Measurements from ENCODE around the gene FAR2. TPM values are rescaled to one million over a fixed set of nuclear protein-coding genes. Genes with fewer than 3 reads are reported as not detected.
A peak's percentile ranks its signal among the peaks of the same experiment; 100 is the strongest.

Gene FAR2
- total RNA-seq, 3 donors from 2014 or later: 39.7 to 93.0 (median 72.2) TPM

DNA sequence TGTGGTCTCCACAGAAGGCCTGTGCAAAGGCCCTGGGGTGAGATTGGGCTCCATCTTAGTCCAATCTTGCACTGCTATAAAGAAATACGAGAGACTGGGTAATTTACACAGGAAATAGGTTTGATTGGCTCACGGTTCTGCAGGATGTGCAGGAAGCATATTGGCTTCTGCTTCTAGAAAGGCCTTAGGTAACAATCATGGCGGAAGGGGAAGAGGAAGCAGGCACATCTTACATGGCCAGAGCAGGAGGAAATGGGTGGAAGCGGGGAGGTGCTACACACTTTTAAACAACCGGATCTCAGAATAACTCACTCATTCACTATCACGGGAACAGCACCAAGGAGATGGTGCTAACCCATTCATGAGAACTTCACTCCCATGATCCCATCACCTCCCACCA lies 55.4 kb downstream of the FAR2 start:
- intact Hi-C loops (cut with DNase I, micrococcal nuclease): no loop called here
- no peaks in the 10 kb centered on the region for H3K9me3 ChIP-seq
- TF ChIP-seq, protein P1, sequence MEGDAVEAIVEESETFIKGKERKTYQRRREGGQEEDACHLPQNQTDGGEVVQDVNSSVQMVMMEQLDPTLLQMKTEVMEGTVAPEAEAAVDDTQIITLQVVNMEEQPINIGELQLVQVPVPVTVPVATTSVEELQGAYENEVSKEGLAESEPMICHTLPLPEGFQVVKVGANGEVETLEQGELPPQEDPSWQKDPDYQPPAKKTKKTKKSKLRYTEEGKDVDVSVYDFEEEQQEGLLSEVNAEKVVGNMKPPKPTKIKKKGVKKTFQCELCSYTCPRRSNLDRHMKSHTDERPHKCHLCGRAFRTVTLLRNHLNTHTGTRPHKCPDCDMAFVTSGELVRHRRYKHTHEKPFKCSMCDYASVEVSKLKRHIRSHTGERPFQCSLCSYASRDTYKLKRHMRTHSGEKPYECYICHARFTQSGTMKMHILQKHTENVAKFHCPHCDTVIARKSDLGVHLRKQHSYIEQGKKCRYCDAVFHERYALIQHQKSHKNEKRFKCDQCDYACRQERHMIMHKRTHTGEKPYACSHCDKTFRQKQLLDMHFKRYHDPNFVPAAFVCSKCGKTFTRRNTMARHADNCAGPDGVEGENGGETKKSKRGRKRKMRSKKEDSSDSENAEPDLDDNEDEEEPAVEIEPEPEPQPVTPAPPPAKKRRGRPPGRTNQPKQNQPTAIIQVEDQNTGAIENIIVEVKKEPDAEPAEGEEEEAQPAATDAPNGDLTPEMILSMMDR (IDR thresholded peaks at IDR 0.05): no peak
- DNase-seq (no peak), ATAC-seq (no peak)
- no peak overlapping the region for H3K4me3 ChIP-seq
- H3K4me1 ChIP-seq (ENCODE audit: low read depth): peaks cover 7% of the 10 kb centered on the region
- H3K36me3 ChIP-seq (ENCODE audit: low read depth): no peaks in the 10 kb centered on the region

DNA sequence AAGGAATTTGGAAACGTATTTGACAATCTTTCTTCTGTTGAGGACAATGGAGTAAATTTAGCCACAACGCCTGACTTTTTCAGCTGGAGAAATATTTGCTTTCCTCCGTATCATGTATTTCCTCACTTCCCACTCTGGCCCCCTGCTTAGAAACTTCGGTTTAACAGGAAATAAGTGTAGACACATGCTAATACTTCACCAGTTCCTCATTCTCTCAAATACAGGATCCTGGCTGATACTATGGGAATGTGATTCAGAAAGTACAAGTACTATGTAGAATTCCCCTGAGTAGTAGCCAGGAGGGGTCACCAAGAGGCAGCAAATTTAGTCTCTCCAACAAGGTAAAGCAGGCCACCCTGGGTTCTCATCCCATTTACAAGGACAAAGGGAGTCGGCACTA lies 58.0 kb downstream of the FAR2 start:
- TF ChIP-seq, protein P1 (IDR thresholded peaks at IDR 0.05): no peak
- H3K36me3 ChIP-seq (ENCODE audit: low read depth): no peaks in the 10 kb centered on the region
- DNase-seq: no peak
- ATAC-seq: peak; percentile 6
- H3K9me3 ChIP-seq: no peaks in the 10 kb centered on the region
- intact Hi-C loops (cut with DNase I, micrococcal nuclease): no loop called here
- H3K4me3 ChIP-seq: no peak overlapping the region
- H3K4me1 ChIP-seq (ENCODE audit: low read depth): peaks cover 11% of the 10 kb centered on the region

DNA sequence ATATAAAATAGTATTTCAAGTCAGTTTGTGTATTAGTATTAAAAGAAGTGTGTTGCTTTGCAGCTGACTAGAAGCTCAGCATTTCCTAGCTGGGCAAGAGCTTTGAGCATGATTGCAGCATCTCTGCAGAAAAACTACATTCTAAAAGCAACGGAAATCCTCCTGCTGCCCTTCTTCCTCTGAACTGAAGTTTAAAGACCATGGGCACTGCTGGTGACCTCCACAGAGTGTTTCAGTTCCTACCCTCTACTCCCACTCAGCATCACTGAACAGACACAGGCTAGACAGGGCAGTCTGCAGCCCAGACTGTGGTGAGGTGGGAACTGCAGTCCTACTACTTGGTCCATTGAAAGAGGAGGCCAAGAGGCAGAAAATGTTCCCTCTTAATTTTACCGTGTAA lies 59.0 kb downstream of the FAR2 start:
- peaks cover 18% of the 10 kb centered on the region for H3K4me1 ChIP-seq (ENCODE audit: low read depth)
- TF ChIP-seq, protein P1 (IDR thresholded peaks at IDR 0.05): no peak
- no peak overlapping the region for H3K4me3 ChIP-seq
- H3K36me3 ChIP-seq (ENCODE audit: low read depth): no peaks in the 10 kb centered on the region
- peak; percentile 18 for ATAC-seq
- intact Hi-C loops (cut with DNase I, micrococcal nuclease): loop anchor here in 1 of 2 donors (2.0 kb wide), 1 partner anchor 41 kb away; no protein-coding TSS in a partner anchor
- H3K9me3 ChIP-seq: no peaks in the 10 kb centered on the region
- no peak for DNase-seq

DNA sequence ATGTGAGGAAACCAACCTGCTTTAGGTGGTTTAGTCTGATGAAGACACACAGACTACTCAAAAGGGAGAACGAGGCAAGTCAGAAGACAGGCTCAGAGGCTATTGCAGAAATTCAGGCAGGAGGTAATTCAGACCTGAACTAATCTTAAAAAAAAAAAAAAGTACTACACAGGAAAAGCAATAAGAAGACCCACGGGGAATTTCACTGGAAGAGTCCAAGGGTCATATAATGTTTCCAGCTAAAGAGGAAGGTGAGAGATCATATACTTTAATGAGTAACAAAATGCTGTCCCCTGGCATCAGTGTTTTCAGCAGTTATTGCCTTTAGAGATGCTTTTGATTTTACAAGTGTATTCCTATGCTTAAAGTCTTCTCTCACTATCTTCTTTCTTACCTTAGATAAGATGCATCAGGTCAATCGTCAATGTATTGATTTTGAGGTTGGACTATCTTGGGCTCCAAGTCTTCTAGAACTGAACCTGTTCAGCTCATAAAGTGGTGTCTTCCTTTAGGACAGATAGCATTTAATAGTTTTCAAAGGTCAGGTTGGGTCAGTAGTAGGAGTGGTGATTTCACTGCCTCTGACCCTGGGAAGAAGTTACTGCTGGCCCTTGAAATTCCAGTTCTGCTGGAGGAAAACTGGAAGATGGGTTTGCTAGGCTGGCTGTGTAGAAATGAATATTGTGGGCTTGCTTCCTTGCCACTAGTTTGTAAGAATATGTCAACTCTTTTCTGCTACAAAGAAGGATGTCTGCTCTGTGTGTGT lies 60.0 kb downstream of the FAR2 start:
- intact Hi-C loops (cut with DNase I, micrococcal nuclease): loop anchor here in 1 of 2 donors (2.0 kb wide), 1 partner anchor 42 kb away; no protein-coding TSS in a partner anchor
- H3K4me3 ChIP-seq: no peak overlapping the region
- H3K36me3 ChIP-seq (ENCODE audit: low read depth): no peaks in the 10 kb centered on the region
- TF ChIP-seq, protein P1 (IDR thresholded peaks at IDR 0.05): no peak
- H3K9me3 ChIP-seq: no peaks in the 10 kb centered on the region
- H3K4me1 ChIP-seq (ENCODE audit: low read depth): peaks cover 18% of the 10 kb centered on the region
- peak; percentile 90 for ATAC-seq
- DNase-seq: peak in 1 of 3 donors; percentile 50

DNA sequence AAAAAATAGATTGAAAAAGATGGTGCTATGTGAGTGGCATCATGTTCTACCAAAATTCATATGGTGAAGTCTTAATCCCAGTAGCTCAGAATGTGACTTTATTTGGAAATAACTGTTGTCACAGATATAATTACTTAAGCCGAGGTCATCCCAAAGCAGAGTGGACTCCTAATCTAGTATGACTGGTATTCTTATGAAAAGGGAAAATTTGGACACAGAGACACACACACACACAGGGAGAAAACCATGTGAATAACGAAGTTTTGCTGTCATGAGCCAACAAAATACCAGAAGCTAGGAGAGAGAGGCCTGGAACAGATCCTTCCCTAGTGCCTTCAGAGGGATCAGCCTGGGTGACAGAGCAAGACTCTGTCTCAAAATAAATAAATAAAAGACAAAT lies 62.6 kb downstream of the FAR2 start:
- intact Hi-C loops (cut with DNase I, micrococcal nuclease): no loop called here
- TF ChIP-seq, protein P1 (IDR thresholded peaks at IDR 0.05): no peak
- peaks cover 18% of the 10 kb centered on the region for H3K4me1 ChIP-seq (ENCODE audit: low read depth)
- H3K36me3 ChIP-seq (ENCODE audit: low read depth): no peaks in the 10 kb centered on the region
- no peak overlapping the region for H3K4me3 ChIP-seq
- no peak for ATAC-seq
- H3K9me3 ChIP-seq: no peaks in the 10 kb centered on the region
- DNase-seq: no peak
